Ammon's horn (tissue), 1 donor: ENCODE data around the gene HOXC12.
A peak's percentile ranks its signal among the peaks of the same experiment; 100 is the strongest.

Source experiments
- DNase-seq: peaks from one replicate; pipeline ENCODE4 v3.0.0-alpha.2; 2016; ENCODE audit warnings: low spot score

The HOXC12 gene

DNA sequence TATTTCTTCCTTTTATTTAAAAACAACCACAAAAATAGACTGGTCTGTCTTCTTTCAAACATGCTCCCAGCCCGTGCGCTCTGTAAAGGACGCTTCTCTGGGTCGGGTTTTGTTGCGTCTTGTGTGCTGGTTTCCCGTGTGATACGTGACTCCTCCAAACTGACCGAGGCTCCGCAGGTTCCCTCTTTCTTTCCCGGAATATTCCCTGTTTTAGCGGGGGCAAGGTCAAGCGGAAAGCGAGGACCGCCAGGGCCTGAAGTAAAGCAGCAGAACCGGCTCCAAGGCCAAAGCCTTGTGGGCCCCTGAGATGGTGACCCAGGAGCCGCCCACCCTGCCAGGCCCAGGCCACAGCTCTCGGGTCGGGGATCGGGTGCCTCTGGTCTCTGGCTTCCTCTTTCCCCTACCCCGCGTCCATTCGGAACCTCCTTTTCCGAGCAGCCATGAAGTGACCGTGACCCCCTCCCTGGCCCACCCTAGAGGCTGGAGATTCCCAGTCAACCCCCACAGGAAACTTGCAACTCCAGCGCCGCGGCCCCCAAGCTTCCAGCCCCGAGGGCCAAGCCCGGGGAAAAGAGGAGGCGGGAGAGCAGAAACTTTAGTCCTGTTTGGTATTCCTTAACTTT, 29.4 kb downstream of the HOXC12 start:
- no peak for DNase-seq

GRCh38 chr12:53984901-53985691, 30.4 kb downstream of the HOXC12 start, which contains the start of gene HOXC10:
Gene HOXC10, plus strand, starts transcription at chr12:53985146. Its CDS starts 114 bp downstream, at chr12:53985260.
- DNase-seq = peak; percentile 61

DNA sequence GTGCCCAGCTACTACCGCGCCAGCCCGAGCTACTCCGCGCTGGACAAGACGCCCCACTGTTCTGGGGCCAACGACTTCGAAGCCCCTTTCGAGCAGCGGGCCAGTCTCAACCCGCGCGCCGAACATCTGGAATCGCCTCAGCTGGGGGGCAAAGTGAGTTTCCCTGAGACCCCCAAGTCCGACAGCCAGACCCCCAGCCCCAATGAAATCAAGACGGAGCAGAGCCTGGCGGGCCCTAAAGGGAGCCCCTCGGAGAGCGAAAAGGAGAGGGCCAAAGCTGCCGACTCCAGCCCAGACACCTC, 30.9 kb downstream of the HOXC12 start:
- DNase-seq = no peak

DNA sequence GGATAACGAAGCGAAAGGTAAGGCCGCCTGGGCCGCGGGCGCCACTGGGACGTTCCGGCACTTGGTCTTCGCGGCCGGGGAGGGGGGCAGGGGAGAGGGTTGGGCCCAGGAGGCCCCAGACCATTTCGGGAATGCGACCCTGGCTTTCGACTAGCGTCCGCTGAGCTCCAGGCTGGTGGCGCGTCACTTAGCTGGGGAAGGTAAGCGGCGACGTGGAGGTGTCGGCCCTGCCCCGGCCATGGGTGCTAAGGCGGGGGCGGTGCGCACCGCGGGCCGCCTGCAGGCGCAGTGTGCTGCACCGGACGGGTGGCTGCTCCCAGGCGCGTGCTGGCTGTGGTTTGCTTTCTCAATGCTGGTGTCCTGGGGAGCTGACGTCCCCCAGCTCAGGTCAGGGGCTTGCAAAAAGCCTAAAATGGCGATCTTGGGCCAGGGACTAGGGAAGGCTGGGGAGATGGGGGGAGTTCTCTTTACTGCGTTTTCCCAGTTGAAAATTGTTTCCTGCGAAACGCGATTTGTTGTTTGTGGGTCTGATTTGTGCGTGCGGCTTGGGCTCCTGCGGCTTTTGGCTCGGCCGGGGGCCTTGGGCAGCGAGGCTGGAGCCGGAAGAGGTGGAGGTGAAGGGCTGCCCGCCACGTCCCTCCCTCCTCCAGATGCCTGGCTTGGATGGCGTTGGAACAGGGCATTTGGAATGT, 31.4 kb downstream of the HOXC12 start:
- DNase-seq = no peak

GRCh38 chr12:53986686-53987483, 32.2 kb downstream of the HOXC12 start:
- no peak for DNase-seq

- DNase-seq = no peak
These were observed 33.1 kb downstream of the HOXC12 start for GRCh38 chr12:53987787-53988230.

DNA sequence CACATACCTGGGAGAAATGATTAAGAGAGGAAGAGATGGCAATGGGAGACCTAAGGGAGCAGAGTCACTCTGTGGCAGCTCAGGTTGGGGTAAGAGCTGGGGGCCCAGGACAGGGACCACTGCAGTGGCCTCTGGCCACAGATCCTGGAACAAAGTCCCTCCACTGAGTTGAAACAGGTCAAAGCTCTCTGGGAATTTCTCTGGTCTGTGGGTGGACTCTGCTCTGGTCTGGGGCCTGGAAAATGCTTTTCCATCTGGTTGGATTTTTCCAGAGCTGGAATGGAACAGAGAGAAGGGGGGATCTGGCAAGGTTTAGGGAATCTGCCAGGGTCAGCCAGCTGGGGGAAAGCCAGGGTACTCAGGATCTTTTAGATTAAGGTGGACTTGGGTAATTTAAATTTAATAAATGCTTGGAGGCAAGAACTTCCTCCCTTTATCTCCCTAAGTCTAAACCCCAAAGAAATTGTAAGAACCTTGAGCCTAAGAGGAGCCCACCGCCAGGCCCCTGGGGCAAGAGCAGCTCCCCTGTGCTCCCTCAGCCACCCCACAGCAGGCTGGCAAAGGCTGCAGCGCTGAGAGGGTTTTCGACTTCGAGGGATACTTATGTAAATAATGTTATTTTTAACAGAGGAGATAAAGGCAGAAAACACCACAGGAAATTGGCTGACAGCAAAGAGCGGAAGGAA, 34.0 kb downstream of the HOXC12 start:
- no peak for DNase-seq

DNA sequence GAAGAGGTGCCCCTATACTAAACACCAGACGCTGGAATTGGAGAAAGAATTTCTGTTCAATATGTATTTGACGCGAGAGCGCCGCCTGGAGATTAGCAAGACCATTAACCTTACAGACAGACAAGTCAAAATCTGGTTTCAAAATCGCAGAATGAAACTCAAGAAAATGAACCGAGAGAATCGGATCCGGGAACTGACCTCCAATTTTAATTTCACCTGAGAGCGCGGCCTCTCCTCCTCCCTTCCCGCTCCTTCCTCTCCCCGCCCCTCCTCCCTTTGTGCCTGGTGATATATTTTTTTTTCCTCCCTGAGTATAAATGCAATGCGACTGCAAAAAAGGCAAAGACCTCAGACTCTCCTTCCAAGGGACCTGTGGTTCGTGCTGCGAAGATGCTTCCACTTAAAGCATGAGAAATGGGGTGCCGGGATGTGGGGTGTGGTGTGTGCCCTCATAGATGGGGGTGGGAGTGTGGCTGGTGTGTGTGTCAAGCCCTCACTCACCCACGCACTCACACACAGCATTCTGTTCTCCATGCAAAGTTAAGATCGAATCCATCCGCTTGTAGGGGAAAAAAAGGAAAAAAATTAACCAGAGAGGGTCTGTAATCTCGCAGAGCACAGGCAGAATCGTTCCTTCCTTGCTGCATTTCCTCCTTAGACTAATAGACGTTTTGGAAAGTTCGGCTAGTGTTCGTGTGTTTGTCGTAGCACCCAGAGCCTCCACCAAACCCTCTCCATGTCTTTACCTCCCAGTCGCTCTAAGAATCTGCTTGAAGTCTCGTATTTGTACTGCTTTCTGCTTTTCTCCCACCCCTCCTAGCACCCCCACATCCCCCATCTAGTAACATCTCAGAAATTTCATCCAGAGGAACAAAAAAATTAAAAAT, 34.8 kb downstream of the HOXC12 start:
- DNase-seq = peak; percentile 34

GRCh38 chr12:53990311-53991076, 35.8 kb downstream of the HOXC12 start:
- no peak for DNase-seq

DNA sequence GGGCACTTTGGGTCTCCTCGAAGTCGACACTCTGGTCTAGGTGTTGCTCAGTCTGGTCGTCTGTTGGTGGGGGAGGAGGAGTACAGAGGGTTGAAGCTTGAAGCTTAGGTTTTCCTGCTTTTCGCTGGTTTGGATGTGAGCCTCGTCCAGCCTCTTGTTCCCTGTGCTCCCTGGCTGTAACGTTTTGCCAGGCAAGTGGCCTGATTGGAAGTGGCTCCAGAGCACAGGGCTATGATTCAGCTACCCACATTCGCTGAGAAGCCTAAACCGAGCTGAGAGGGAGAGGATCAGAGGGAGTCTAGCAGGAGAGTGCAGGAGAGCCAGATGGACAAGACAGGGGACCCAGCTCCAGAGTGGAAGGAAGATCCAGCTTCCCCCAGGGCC, 36.4 kb downstream of the HOXC12 start:
- no peak for DNase-seq

DNA sequence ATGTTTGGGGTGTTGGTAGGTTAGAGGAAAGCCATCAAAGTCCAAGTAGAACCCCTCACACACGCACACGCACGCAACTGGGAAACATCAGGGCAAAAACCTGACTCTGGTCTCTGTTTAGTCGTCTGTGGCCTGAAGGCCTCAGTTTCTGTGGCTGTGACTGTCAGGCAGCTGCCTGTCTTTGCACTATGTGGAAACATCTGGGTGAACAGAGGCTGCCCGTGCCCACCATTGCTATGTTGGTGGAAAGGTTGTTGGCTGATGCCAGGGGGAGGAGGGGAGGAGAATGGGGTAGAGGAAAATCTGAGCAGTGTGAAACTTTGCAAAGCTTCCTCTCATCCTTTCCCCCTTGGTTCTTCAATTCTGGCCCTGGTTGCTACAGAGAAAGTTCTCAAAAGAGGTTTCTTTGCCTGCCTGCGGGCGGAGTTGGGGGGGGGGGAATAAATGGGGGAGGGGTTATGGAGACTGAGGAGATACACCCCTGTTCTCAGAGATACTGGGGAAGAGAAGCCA, 37.7 kb downstream of the HOXC12 start:
- DNase-seq = no peak

GRCh38 chr12:53993162-53994008, 38.7 kb downstream of the HOXC12 start:
- DNase-seq = no peak

- no peak for DNase-seq
These were observed 39.2 kb downstream of the HOXC12 start for GRCh38 chr12:53994009-53994263.

- DNase-seq = no peak
These were observed 39.7 kb downstream of the HOXC12 start for GRCh38 chr12:53994264-53995001.

- DNase-seq = no peak
These were observed 40.3 kb downstream of the HOXC12 start for GRCh38 chr12:53995002-53995377.

- DNase-seq = no peak
These were observed 40.9 kb downstream of the HOXC12 start for GRCh38 chr12:53995378-53996239.
